K562 (cell line): ENCODE results near the gene NBDY. TPM values are rescaled to one million over a fixed set of nuclear protein-coding genes. Genes with fewer than 3 reads are reported as not detected.

Source experiments
- ATAC-seq: fragments of 200-7000 bp; cut with Tn5 transposase; 3 replicates; pipeline ENCODE4 v1.9.1; 2020; ENCODE audit warnings: moderate library complexity
- BruUV-seq: library from RNA; stranded (reverse); fragments of 400-500 nt; replicated peaks from 2 replicates; lab custom pipeline; 2021; lab: Mats Ljungman, UMichigan
- CTCF ChIA-PET: fragments of 300-600 bp; formaldehyde crosslinking; extraction: SDS; loops from one replicate; lab custom pipeline; 2021; ENCODE audit warnings: low intra/inter-chr PET ratio; lab: Yijun Ruan, JAX
- POLR2A ChIA-PET: fragments of 300-600, 350-650 bp; sonication (Branson Sonifier 250); formaldehyde crosslinking; extraction: SDS; loops from one replicate; lab custom pipeline; 2021; ENCODE audit warnings: antibody characterized with exemption, inconsistent platforms; lab: Yijun Ruan, JAX
- DNase-seq, 4 experiments: peaks; one replicate each; pipeline versions ENCODE4 v3.0.0 to v3.0.0-alpha.2; 2011 to 2018; ENCODE audit warnings: low spot score in 3 of 4, mixed read lengths in 3 of 4; ENCODE audit errors: extremely low read depth in 1 of 4
- FAIRE-seq: peaks from 2 replicates; lab custom pipeline; 2011; peaks lifted over from hg19 to GRCh38; lab: Jason Lieb, UNC
- H2AFZ ChIP-seq: 2 replicates; pipeline ENCODE4 v1.6.0; 2011; ENCODE audit warnings: low read depth, low read length, control low read depth, inconsistent platforms
- H3K27ac ChIP-seq: fragments of 200-600 bp; 3 replicates; pipeline ENCODE4 v1.8.0; 2011; ENCODE audit warnings: low read depth, mild to moderate bottlenecking, control low read depth, inconsistent platforms, low read length, moderate library complexity, mixed read lengths; ENCODE audit errors: extremely low read depth
- H3K27me3 ChIP-seq, 2 experiments: fragments of 300-600 bp in 1 of 2; 2 replicates in 1 of 2; 3 replicates in 1 of 2; pipeline versions ENCODE4 v1.6.0 to v1.8.0; 2011; ENCODE audit warnings: inconsistent platforms in 2 of 2, low read length in 2 of 2, mild to moderate bottlenecking in 1 of 2, mixed read lengths in 1 of 2, moderate library complexity in 1 of 2; ENCODE audit not compliant: control insufficient read depth in 2 of 2, insufficient read depth in 2 of 2
- H3K36me3 ChIP-seq: fragments of 300-600 bp; 3 replicates; pipeline ENCODE4 v1.8.0; 2011; ENCODE audit warnings: mild to moderate bottlenecking, low read length, inconsistent platforms; ENCODE audit not compliant: control insufficient read depth, insufficient read depth
- H3K4me1 ChIP-seq, 2 experiments: fragments of 200-600 bp in 1 of 2; replicated peaks in 1 of 2; 2 replicates in 1 of 2; 3 replicates in 1 of 2; pipeline versions ENCODE4 v1.5.1 to v1.8.0; 2011; ENCODE audit warnings: inconsistent platforms in 2 of 2, low read length in 2 of 2, mild to moderate bottlenecking in 1 of 2, mixed read lengths in 1 of 2, moderate library complexity in 1 of 2; ENCODE audit not compliant: control insufficient read depth in 2 of 2, insufficient read depth in 2 of 2
- H3K4me2 ChIP-seq: 2 replicates; pipeline ENCODE4 v1.6.1; 2011; ENCODE audit warnings: low read length, control low read depth, inconsistent platforms, mixed read lengths; ENCODE audit not compliant: insufficient read depth
- H3K4me3 ChIP-seq: fragments of 200-600 bp; sonication (generic), shearing (Covaris generic); 2 replicates; pipeline ENCODE4 v1.5.1; 2016; ENCODE audit warnings: control low read depth, inconsistent platforms
- H3K79me2 ChIP-seq: fragments of 200-600 bp; 3 replicates; pipeline ENCODE4 v1.8.0; 2011; ENCODE audit warnings: low read length, inconsistent platforms; ENCODE audit not compliant: control insufficient read depth, insufficient read depth
- H3K9ac ChIP-seq, 2 experiments: 2 replicates each; pipeline versions ENCODE4 v1.6.0 to v1.6.1; 2011; ENCODE audit warnings: low read depth in 2 of 2, low read length in 2 of 2, control low read depth in 1 of 2, inconsistent platforms in 1 of 2, mild to moderate bottlenecking in 1 of 2, mixed read lengths in 1 of 2; ENCODE audit not compliant: insufficient read depth in 1 of 2
- H3K9me1 ChIP-seq: one replicate; pipeline ENCODE4 v1.6.0; 2011; ENCODE audit warnings: inconsistent platforms, mild to moderate bottlenecking, low read length, moderate library complexity; ENCODE audit not compliant: control insufficient read depth, insufficient read depth
- H3K9me3 ChIP-seq: replicated peaks from 2 replicates; pipeline ENCODE4 v1.5.1; 2011; ENCODE audit warnings: low read depth, low read length, inconsistent platforms; ENCODE audit not compliant: control insufficient read depth, insufficient read depth
- H4K20me1 ChIP-seq: replicated peaks from 2 replicates; pipeline ENCODE4 v1.6.1; 2011; ENCODE audit warnings: low read length, inconsistent platforms, mixed read lengths; ENCODE audit not compliant: control insufficient read depth, insufficient read depth
- BRF1 ChIP-seq: IDR thresholded peaks from 3 replicates; pipeline ENCODE4 v1.6.1; 2011; ENCODE audit warnings: borderline replicate concordance, mild to moderate bottlenecking; ENCODE audit not compliant: insufficient read length; ENCODE audit errors: extremely low read depth
- MAFK ChIP-seq: IDR thresholded peaks from 2 replicates; pipeline ENCODE4 v1.6.1; 2011; ENCODE audit warnings: low read length, improper control_type of control experiment
- NEUROD1 ChIP-seq: fragments of 150-350 bp; IDR thresholded peaks from 2 replicates; pipeline ENCODE4 v1.6.1; 2014; ENCODE audit warnings: borderline replicate concordance, low read length, low read depth; ENCODE audit not compliant: partially characterized antibody
- YY1 ChIP-seq, 3 experiments: IDR thresholded peaks; 2 replicates each; pipeline ENCODE4 v1.6.1; 2011; ENCODE audit warnings: low read length in 2 of 3, mild to moderate bottlenecking in 2 of 3, moderate library complexity in 2 of 3, borderline replicate concordance in 1 of 3, control low read depth in 1 of 3, low read depth in 1 of 3; ENCODE audit not compliant: insufficient read depth in 3 of 3, insufficient replicate concordance in 2 of 3, control insufficient read depth in 1 of 3, insufficient read length in 1 of 3; ENCODE audit errors: extremely low read depth in 1 of 3
- WGBS: fragments of 100-300 bp; shearing (Covaris generic); methylation state at CpG from one replicate; pipeline ENCODE4 v1.1.6; 2016; ENCODE audit warnings: low coverage, mixed read lengths; ENCODE audit not compliant: insufficient coverage; ENCODE audit errors: missing lambda C conversion rate; 5-methylcytosine and 5-hydroxymethylcytosine counted together
- in situ Hi-C: fragments of 300-500 bp; cut with MboI; formaldehyde crosslinking; loops from 4 replicates; pipeline ENCODE4 v1.15.0; 2018; ENCODE audit warnings: inconsistent platforms, mixed read lengths
- intact Hi-C: fragments of 100-400 bp; cut with micrococcal nuclease; formaldehyde crosslinking; loops from 2 replicates; pipeline ENCODE4 v1.14.2; 2022
- polyA plus RNA-seq, 8 experiments: library from polyadenylated mRNA; depleted of rRNA in 4 of 8; stranded (reverse) in 5 of 8; unstranded in 3 of 8; fragments of >200 nt; fragmentation: Nextera tagmentation in 2 of 8; fragmentation: Illumina TruSeq in 1 of 8; extraction: Ambion mirVana in 2 of 8; extraction: Trizol in 1 of 8; gene quantifications; 2 replicates each; pipeline versions ENCODE4 v1.2.1 to v1.2.3, GENCODE V29; 2011 to 2014; ENCODE audit warnings: inconsistent platforms in 1 of 8, missing spikeins in 1 of 8
- total RNA-seq, 7 experiments: library from RNA; depleted of rRNA in 6 of 7; stranded (reverse); fragments of >200 nt in 6 of 7; fragmentation: Illumina TruSeq in 2 of 7; extraction: Trizol in 2 of 7; gene quantifications; 2 replicates each; pipeline versions ENCODE4 v1.2.1 to v1.2.3, GENCODE V29; 2011 to 2021; ENCODE audit warnings: low replicate concordance in 1 of 7
- TF ChIP-seq, protein P1 (sequence below), 2 experiments: fragments of 450-650 bp; formaldehyde crosslinking in 1 of 2; IDR thresholded peaks; 2 replicates each; pipeline versions ENCODE4 v1.4.0 to v1.6.1; 2014 to 2020; ENCODE audit warnings: mild to moderate bottlenecking in 2 of 2, borderline replicate concordance in 1 of 2, low read depth in 1 of 2

NBDY gene
- total and polyA plus RNA-seq, 9 of the 15 experiments (the other 6 are each of a cell fraction or from before 2014, with no cell fraction given), result 1.00 to 24.7 (median 7.0) TPM

DNA sequence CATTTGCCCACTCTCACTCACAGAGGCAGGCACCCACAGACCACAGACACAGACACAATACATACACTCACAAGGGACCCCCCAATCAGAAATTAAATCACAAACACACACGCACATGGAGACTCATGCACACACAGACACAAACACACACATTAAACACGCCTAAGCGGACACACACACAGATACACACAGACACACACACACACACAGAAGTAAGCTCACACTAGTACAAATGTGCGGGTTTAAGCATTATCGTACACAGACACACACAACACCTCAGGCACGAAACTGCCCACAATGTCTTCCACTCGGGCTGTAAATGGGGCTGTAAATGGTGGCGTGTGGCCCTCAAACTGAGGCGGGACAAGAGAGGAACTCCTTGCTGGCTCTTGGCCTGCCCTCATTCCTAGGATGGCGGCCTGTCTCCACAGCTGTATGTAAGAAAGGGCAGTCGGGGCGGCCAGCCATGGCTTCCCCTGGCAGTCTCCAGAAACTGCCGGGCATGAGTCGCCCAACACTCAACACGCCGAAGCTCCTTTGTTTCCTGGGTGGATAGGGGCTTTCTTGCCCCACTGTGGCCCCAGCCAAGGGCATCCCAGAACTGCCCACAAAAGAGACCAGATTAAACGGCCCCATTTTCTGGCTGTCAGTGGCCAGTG lies 53.9 kb downstream of the NBDY start:
- Histone ChIP-seq H3K36me3 (no peaks in the 10 kb centered on the region), H3K9me3 (no peaks in the 10 kb centered on the region), H3K4me2 (no peak overlapping the region), H3K27ac (no peak overlapping the region), H3K79me2 (no peaks in the 10 kb centered on the region), H3K4me3 (no peak overlapping the region), H3K9ac (no peak overlapping the region), H3K27me3 (peaks cover 0 to 4% of the 10 kb centered on the region in 2 experiments; a peak in 1 of 5 replicates), H2AFZ (no peak overlapping the region), H4K20me1 (no peaks in the 10 kb centered on the region), H3K9me1 (no peaks in the 10 kb centered on the region), H3K4me1 (no peaks in the 10 kb centered on the region)
- CTCF ChIA-PET, result no interaction called here
- no peak for FAIRE-seq
- WGBS, result 36% methylated on average over 12 of the region's 17 CpGs
- DNase-seq, result no peak
- no peak for ATAC-seq
- no peak for TF ChIP-seq MAFK
- POLR2A ChIA-PET, result no interaction called here
- intact Hi-C loops, result no loop called here
- in situ Hi-C loops, result no loop called here
- BruUV-seq, result no TSS peak

DNA sequence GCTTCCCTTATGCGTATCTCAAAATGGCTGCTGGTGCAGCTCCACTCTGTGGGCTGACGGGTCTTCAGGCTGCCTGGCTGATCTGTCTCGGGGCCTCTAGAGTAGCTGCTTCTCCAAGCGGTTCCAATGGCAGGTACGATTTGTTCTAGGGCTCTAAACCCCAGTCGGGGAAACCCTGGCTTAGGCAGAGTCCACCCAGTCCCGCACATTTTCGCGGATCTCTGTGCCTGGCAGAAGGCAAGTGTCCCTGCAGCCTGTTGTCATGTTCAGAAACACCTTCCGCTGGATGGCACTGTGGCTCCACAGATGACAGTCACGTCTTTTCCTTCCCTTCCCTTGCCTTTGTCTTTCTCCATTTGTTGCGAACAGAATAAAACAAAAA lies 54.4 kb downstream of the NBDY start:
- Histone ChIP-seq H3K4me2 (no peak overlapping the region), H3K79me2 (no peaks in the 10 kb centered on the region), H3K9ac (no peak overlapping the region), H3K9me1 (no peaks in the 10 kb centered on the region), H2AFZ (no peak overlapping the region), H3K9me3 (no peaks in the 10 kb centered on the region), H3K27ac (no peak overlapping the region), H3K27me3 (peaks cover 0 to 4% of the 10 kb centered on the region in 2 experiments; a peak in 1 of 5 replicates), H3K36me3 (no peaks in the 10 kb centered on the region), H3K4me1 (no peaks in the 10 kb centered on the region), H4K20me1 (no peaks in the 10 kb centered on the region), H3K4me3 (no peak overlapping the region)
- 31% methylated on average over 10 of the region's 12 CpGs for WGBS
- no peak for ATAC-seq
- in situ Hi-C loops, result no loop called here
- FAIRE-seq, result no peak
- intact Hi-C loops, result no loop called here
- ChIA-PET CTCF (no interaction called here), POLR2A (no interaction called here)
- peak in 1 of 4 experiments; percentile 17 for DNase-seq
- no TSS peak for BruUV-seq
- TF ChIP-seq YY1 (IDR thresholded peaks at IDR 0.05; ENCODE audit: borderline replicate concordance in 1 of 3, control insufficient read depth in 1 of 3, extremely low read depth in 1 of 3, insufficient read depth in 3 of 3, insufficient read length in 1 of 3, insufficient replicate concordance in 2 of 3, low read depth in 1 of 3, low read length in 2 of 3), result peak in 2 of 3 experiments; percentile 35 to 49
- TF ChIP-seq BRF1, result no peak
- no peak for TF ChIP-seq NEUROD1
- TF ChIP-seq, protein P1, sequence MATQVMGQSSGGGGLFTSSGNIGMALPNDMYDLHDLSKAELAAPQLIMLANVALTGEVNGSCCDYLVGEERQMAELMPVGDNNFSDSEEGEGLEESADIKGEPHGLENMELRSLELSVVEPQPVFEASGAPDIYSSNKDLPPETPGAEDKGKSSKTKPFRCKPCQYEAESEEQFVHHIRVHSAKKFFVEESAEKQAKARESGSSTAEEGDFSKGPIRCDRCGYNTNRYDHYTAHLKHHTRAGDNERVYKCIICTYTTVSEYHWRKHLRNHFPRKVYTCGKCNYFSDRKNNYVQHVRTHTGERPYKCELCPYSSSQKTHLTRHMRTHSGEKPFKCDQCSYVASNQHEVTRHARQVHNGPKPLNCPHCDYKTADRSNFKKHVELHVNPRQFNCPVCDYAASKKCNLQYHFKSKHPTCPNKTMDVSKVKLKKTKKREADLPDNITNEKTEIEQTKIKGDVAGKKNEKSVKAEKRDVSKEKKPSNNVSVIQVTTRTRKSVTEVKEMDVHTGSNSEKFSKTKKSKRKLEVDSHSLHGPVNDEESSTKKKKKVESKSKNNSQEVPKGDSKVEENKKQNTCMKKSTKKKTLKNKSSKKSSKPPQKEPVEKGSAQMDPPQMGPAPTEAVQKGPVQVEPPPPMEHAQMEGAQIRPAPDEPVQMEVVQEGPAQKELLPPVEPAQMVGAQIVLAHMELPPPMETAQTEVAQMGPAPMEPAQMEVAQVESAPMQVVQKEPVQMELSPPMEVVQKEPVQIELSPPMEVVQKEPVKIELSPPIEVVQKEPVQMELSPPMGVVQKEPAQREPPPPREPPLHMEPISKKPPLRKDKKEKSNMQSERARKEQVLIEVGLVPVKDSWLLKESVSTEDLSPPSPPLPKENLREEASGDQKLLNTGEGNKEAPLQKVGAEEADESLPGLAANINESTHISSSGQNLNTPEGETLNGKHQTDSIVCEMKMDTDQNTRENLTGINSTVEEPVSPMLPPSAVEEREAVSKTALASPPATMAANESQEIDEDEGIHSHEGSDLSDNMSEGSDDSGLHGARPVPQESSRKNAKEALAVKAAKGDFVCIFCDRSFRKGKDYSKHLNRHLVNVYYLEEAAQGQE (IDR thresholded peaks at IDR 0.05; ENCODE audit: borderline replicate concordance), result no peak
- TF ChIP-seq, protein P1 (CRISPR knock-in tag; IDR thresholded peaks at IDR 0.05; ENCODE audit: low read depth), result no peak
